Mucosa of gallbladder (tissue), 1 donor: ENCODE measurements around the gene CORO2A. TPM values are rescaled to one million over a fixed set of nuclear protein-coding genes. Genes with fewer than 3 reads are reported as not detected.
"Not testable (repeated sequence)": the region's sequence is repeated elsewhere in the genome, so short reads cannot be mapped to it uniquely, and the experiment has no call there.

Experiments used
- DNase-seq: peaks from one replicate; pipeline ENCODE4 v3.0.0-alpha.2; 2020; ENCODE audit warnings: low spot score
- total RNA-seq: library from RNA; stranded (reverse); gene quantifications from one replicate; pipeline ENCODE4 v1.2.1, GENCODE V29; 2021
- donor health status: DM: no; HTN: no; CAD: no.

CORO2A gene
- total RNA-seq, 1 donor from 2014 or later, result 129 TPM

- DNase-seq, result peak; percentile 91
Measured at GRCh38 chr9:98142182-98142907, 50.1 kb downstream of the CORO2A start.

- no peak for DNase-seq
Measured at GRCh38 chr9:98140503-98140902, 51.9 kb downstream of the CORO2A start.

- DNase-seq, result no peak
Measured at GRCh38 chr9:98136489-98136888, 55.9 kb downstream of the CORO2A start.

GRCh38 chr9:98135938-98136337 is 56.5 kb downstream of the CORO2A start:
- no peak for DNase-seq

- DNase-seq, result no peak
Measured at GRCh38 chr9:98135558-98135934, 56.9 kb downstream of the CORO2A start.

- no peak for DNase-seq
Measured at GRCh38 chr9:98134702-98135557, 57.5 kb downstream of the CORO2A start.

GRCh38 chr9:98132806-98133631 is 59.4 kb downstream of the CORO2A start:
- DNase-seq, result no peak

GRCh38 chr9:98132158-98132557 is 60.3 kb downstream of the CORO2A start:
- no peak for DNase-seq

GRCh38 chr9:98130576-98131228 is 61.7 kb downstream of the CORO2A start:
- no peak for DNase-seq

GRCh38 chr9:98130060-98130459 is 62.4 kb downstream of the CORO2A start:
- not testable (repeated sequence) for DNase-seq

GRCh38 chr9:98129451-98129881 is 63.0 kb downstream of the CORO2A start:
- no peak for DNase-seq

- DNase-seq, result no peak
Measured at GRCh38 chr9:98128316-98128715, 64.1 kb downstream of the CORO2A start.

GRCh38 chr9:98127226-98127625 is 65.2 kb downstream of the CORO2A start:
- DNase-seq, result no peak

- no peak for DNase-seq
Measured at GRCh38 chr9:98124637-98125426, 67.6 kb downstream of the CORO2A start.

GRCh38 chr9:98124091-98124490 is 68.3 kb downstream of the CORO2A start:
- DNase-seq, result not testable (repeated sequence)

- peak; percentile 70 for DNase-seq
Measured at GRCh38 chr9:98121058-98121457, 71.4 kb downstream of the CORO2A start.

GRCh38 chr9:98120476-98120875 is 72.0 kb downstream of the CORO2A start:
- DNase-seq, result no peak

- DNase-seq, result peak; percentile 44
Measured at GRCh38 chr9:98118640-98119601, 73.5 kb downstream of the CORO2A start, which contains the start of gene TRIM14. Gene TRIM14 (minus strand): TSS chr9:98119222. CDS start chr9:98119188, 34 bp downstream.

- peak; percentile 56 for DNase-seq
Measured at GRCh38 chr9:98117984-98118639, 74.3 kb downstream of the CORO2A start.
